Measurements from ENCODE around the gene MNT. TPM values are rescaled to one million over a fixed set of nuclear protein-coding genes. Genes with fewer than 3 reads are reported as not detected.

MNT gene
- total RNA-seq, 6 donors from 2014 or later, result 14.9 to 68.1 (median 38.6) TPM

DNA sequence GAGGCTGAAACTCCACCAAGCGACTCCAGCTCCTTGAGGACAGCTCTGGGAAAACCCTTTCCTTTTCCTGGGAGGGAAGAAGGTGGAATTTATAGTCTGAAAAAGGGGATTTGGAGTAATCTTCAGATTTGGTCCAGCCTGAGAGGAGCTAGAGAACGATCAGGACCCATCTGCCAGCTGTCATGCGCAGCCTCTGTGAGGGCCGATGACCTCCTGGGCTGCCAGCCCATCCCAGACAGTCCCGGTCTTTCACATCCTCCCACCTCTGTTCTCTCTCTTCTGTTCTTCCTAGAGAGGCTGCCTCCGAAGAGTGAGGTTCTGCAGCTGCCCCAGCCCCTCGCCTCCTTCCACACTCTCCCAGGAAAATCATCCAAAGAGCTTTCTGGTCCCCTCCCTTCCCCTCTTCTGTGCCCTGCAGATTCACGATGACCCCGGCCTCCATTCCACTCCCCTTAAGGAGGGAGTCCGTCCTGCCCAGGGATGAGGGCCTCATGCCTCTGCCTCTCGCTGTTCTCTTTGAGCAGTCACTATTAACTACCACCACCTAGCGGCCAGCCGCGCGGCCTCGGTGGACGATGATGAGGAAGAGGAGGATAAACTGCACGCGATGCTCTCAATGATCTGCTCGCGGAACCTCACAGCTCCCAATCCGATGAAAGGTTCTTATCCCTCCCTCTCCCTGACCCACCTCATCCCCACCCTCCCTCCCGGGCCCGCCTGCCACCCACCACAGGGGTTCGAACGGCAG is 33.9 kb downstream of the MNT start:
- DNase-seq (no peak), ATAC-seq (ENCODE audit: low FRiP score in 2 of 2) (no peak)
- Histone ChIP-seq H3K36me3 (peaks cover 0 to 61% (median 45%) of the 10 kb centered on the region in 4 donors), H3K27ac (no peak overlapping the region), H3K27me3 (no peaks in the 10 kb centered on the region), H3K4me3 (no peak overlapping the region), H3K9me3 (no peaks in the 10 kb centered on the region), H3K4me1 (no peaks in the 10 kb centered on the region)
- WGBS, 2 donors, result 88 to 90% methylated on average over 21 to 26 of the region's 26 CpGs
- no peak for TF ChIP-seq EP300 (IDR thresholded peaks at IDR 0.05)
- no peak for TF ChIP-seq POLR2AphosphoS5 (IDR thresholded peaks at IDR 0.05)
- TF ChIP-seq POLR2A (IDR thresholded peaks at IDR 0.05), result no peak
- TF ChIP-seq, protein P1, sequence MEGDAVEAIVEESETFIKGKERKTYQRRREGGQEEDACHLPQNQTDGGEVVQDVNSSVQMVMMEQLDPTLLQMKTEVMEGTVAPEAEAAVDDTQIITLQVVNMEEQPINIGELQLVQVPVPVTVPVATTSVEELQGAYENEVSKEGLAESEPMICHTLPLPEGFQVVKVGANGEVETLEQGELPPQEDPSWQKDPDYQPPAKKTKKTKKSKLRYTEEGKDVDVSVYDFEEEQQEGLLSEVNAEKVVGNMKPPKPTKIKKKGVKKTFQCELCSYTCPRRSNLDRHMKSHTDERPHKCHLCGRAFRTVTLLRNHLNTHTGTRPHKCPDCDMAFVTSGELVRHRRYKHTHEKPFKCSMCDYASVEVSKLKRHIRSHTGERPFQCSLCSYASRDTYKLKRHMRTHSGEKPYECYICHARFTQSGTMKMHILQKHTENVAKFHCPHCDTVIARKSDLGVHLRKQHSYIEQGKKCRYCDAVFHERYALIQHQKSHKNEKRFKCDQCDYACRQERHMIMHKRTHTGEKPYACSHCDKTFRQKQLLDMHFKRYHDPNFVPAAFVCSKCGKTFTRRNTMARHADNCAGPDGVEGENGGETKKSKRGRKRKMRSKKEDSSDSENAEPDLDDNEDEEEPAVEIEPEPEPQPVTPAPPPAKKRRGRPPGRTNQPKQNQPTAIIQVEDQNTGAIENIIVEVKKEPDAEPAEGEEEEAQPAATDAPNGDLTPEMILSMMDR (IDR thresholded peaks at IDR 0.05), result no peak

DNA sequence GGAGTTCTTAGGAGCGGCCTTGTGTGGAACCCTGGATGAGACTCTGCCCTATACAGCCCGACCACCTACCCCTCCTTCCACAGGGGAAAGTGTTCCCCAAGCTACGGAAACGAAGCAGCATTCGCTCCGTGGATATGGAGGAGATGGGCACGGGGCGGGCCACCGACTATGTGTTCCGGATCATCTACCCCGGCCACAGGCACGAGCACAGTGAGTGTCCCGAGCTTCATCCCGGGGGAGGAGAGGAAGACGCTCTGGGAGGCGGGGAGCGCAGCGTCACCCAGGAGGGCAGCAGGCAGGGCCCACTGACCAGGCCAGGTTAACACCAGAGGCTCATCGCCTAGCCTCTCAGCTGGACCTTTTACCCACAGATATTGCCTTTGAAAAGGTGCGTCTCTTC is 35.7 kb downstream of the MNT start:
- Histone ChIP-seq H3K4me1 (no peaks in the 10 kb centered on the region), H3K9me3 (no peaks in the 10 kb centered on the region), H3K4me3 (no peak overlapping the region), H3K27ac (no peak overlapping the region), H3K36me3 (peaks cover 0 to 64% (median 41%) of the 10 kb centered on the region in 4 donors), H3K27me3 (no peaks in the 10 kb centered on the region)
- ATAC-seq (ENCODE audit: low FRiP score in 2 of 2), result no peak
- TF ChIP-seq POLR2AphosphoS5 (IDR thresholded peaks at IDR 0.05) (no peak), EP300 (IDR thresholded peaks at IDR 0.05) (no peak), POLR2A (IDR thresholded peaks at IDR 0.05) (no peak)
- TF ChIP-seq, protein P1 (IDR thresholded peaks at IDR 0.05), result no peak
- WGBS, 2 donors, result 92 to 100% methylated on average over 4 to 20 of the region's 20 CpGs
- DNase-seq, result no peak

DNA sequence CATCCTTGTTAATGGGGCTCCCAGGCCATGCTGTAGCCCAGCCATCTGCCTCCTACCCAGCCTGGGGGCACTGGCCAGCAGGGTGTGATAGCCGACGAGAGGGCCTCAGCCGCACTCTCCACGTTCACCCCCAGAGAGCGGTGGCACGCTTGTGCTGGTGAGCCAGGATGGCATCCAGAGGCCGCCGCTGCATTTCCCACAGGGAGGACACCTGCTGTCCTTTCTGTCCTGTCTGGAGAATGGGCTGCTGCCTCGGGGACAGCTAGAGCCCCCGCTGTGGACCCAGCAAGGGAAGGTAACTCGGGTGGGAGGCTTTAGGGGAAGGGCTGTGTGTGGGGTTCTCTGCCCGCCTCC is 36.1 kb downstream of the MNT start:
- H3K36me3 ChIP-seq, result peaks cover 0 to 64% (median 41%) of the 10 kb centered on the region in 4 donors
- H3K27me3 ChIP-seq, result no peaks in the 10 kb centered on the region
- no peak overlapping the region for H3K27ac ChIP-seq
- ATAC-seq (ENCODE audit: low FRiP score in 2 of 2), result no peak
- TF ChIP-seq EP300 (IDR thresholded peaks at IDR 0.05), result no peak
- H3K4me1 ChIP-seq, result no peaks in the 10 kb centered on the region
- DNase-seq, result no peak
- H3K9me3 ChIP-seq, result no peaks in the 10 kb centered on the region
- H3K4me3 ChIP-seq, result no peak overlapping the region
- WGBS, 2 donors, result 77 to 89% methylated on average over 8 to 12 of the region's 12 CpGs

DNA sequence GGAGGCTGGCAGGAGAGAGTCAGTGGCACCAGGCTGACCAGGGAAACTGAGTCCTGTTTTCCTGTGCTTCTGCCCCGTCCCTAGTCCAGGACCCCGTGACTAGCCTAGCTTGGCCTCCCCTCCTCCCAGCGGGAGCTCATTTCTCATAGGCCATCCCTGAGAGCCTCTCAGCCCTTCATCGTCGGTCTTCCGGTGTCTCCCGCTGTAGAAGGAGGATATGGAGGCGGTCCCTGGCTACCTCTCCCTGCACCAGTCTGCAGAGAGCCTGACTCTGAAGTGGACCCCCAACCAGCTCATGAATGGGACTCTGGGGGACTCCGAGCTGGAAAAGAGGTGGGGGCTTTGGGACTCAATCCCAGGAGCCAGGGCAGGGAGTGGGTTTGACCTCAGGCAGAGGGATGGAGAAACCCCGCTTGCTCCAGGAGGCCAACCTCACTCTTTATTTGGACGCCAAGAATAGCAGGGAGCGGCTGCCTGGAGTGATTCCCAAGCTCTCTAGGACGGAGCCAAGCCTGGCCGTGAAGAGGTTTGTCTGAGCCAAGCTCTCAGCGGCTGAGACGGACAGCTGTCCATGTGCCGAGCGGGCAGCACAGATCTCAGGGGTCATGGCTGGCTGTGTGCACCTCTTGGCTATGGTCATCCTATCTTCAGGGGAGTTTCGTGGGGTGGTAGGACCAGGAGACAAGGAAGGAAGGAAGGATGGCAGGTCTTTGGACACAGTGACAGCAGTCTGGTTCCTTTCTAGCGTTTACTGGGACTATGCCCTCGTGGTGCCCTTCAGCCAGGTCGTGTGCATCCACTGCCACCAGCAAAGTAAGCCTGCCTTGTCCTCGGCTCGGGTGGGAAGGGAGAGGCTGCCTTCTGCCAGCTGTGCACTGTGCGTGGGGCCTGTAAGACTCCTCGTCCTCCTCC is 36.8 kb downstream of the MNT start:
- TF ChIP-seq EP300 (IDR thresholded peaks at IDR 0.05) (no peak), POLR2A (IDR thresholded peaks at IDR 0.05) (no peak), POLR2AphosphoS5 (IDR thresholded peaks at IDR 0.05) (no peak)
- TF ChIP-seq, protein P1 (IDR thresholded peaks at IDR 0.05), result no peak
- WGBS, 2 donors, result 72 to 84% methylated on average over 22 to 26 of the region's 26 CpGs
- ATAC-seq (ENCODE audit: low FRiP score in 2 of 2) (peak in 1 of 2 donors; percentile 35), DNase-seq (no peak)
- H3K27ac ChIP-seq, result no peak overlapping the region
- no peak overlapping the region for H3K4me3 ChIP-seq
- H3K4me1 ChIP-seq, result no peaks in the 10 kb centered on the region
- H3K27me3 ChIP-seq, result no peaks in the 10 kb centered on the region
- H3K36me3 ChIP-seq, result peaks cover 0 to 64% (median 41%) of the 10 kb centered on the region in 4 donors
- H3K9me3 ChIP-seq, result no peaks in the 10 kb centered on the region

DNA sequence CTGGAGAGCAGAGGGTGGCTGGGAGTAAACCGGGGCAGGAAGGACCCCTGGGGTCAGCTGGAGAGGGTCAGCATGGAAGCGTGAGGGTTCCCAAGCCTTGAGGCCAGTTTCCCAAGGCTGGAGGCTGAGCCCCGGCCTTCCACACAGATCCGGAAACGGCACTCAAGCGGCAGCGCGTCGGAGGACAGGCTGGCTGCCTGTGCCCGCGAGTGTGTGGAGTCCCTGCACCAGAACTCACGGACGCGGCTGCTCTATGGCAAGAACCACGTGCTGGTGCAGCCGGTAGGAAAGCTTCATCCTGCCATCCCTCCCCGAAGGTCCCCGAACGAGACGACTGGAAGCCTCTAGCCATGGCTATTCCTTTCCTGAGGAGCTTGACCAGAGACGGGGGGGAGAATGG is 37.5 kb downstream of the MNT start:
- Histone ChIP-seq H3K27ac (no peak overlapping the region), H3K36me3 (peaks cover 0 to 64% (median 40%) of the 10 kb centered on the region in 4 donors), H3K4me3 (no peak overlapping the region), H3K9me3 (no peaks in the 10 kb centered on the region), H3K4me1 (no peaks in the 10 kb centered on the region), H3K27me3 (no peaks in the 10 kb centered on the region)
- DNase-seq (no peak), ATAC-seq (ENCODE audit: low FRiP score in 2 of 2) (no peak)
- no peak for TF ChIP-seq POLR2A (IDR thresholded peaks at IDR 0.05)
- TF ChIP-seq, protein P1 (IDR thresholded peaks at IDR 0.05), result no peak
- no peak for TF ChIP-seq POLR2AphosphoS5 (IDR thresholded peaks at IDR 0.05)
- no peak for TF ChIP-seq EP300 (IDR thresholded peaks at IDR 0.05)
- WGBS, 2 donors, result 96 to 99% methylated on average over 20 to 21 of the region's 21 CpGs
